GM18526 (cell line): ENCODE measurements around the gene LETM1.

Source experiments
- POLR2A ChIP-seq: IDR thresholded peaks from 3 replicates; pipeline ENCODE4 v1.6.1; 2011; ENCODE audit not compliant: insufficient read length; ENCODE audit errors: extremely low read depth

Gene LETM1

DNA sequence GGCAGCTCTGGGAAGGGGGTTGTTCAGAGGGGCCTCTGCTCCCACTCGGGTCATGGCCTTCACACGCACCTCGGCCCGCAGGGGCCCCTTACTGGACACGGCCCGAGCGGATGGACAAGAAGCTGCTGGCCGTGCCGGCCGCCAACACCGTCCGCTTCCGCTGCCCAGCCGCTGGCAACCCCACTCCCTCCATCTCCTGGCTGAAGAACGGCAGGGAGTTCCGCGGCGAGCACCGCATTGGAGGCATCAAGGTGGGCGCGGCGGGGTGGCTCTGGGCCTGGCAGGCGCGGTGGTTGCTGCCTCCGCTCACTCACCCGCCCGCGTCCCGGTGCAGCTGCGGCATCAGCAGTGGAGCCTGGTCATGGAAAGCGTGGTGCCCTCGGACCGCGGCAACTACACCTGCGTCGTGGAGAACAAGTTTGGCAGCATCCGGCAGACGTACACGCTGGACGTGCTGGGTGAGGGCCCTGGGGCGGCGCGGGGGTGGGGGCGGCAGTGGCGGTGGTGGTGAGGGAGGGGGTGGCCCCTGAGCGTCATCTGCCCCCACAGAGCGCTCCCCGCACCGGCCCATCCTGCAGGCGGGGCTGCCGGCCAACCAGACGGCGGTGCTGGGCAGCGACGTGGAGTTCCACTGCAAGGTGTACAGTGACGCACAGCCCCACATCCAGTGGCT is 54.5 kb downstream of the LETM1 start:
- TF ChIP-seq POLR2A, result no peak

DNA sequence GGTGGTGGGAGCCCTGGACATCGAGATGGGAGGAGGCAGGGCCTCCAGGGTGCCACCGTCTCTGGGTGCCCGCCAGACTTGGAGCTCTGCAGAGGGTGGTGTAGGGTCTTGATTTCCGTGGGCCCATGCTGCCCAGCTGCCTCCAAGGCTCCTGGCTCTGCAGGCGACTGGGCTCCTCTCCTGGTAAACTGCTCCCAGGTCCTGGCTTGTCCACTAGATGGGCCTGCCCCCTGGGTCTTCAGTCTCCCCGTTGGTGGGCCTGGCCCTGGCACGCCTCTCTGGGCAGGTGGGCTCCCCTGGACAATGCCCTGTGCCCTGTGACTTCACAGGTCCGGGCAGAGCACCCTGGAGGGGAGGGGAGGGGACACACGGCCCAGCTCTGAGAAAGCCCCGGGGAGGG is 55.2 kb downstream of the LETM1 start:
- no peak for TF ChIP-seq POLR2A

DNA sequence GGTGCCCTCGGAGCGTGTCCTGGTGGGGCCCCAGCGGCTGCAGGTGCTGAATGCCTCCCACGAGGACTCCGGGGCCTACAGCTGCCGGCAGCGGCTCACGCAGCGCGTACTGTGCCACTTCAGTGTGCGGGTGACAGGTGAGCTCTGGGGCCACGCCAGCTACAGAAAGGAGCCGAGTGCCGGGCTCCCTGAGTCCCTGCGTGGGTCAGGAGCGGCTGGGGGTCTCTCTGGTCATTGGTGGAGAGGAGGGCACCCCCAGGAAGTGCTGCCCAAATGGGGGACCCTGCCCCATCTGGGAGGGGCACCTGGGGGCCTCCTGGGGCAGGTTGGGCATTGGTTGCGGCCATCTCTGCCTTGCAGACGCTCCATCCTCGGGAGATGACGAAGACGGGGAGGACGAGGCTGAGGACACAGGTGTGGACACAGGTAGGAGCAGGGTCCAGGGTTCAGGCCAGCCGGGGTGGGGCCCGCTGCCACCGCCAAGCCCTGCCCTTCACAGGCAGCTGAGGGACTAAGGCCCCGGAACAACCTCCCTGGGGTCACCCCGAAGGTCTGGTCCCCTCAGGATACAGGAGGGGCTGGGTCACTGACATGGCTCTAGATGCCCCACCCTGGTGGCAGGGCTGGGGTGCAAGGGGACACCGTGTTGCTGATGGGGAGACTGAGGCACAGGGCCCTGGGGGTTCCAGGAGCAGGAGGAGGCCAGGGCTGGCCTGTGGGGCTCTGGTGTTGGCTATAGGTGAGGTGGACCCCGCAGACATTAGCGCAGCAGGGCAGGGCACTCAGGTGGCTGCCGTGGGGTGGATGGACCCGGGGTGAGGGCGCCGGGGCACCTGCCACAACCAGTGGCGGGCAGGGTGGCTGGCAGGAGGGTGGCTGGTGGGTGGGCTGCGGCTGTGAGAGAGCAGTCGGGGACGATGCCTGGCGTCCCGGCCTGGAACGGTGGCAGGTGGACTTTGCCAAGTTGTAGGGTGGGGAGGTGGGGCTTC is 56.3 kb downstream of the LETM1 start:
- no peak for TF ChIP-seq POLR2A

DNA sequence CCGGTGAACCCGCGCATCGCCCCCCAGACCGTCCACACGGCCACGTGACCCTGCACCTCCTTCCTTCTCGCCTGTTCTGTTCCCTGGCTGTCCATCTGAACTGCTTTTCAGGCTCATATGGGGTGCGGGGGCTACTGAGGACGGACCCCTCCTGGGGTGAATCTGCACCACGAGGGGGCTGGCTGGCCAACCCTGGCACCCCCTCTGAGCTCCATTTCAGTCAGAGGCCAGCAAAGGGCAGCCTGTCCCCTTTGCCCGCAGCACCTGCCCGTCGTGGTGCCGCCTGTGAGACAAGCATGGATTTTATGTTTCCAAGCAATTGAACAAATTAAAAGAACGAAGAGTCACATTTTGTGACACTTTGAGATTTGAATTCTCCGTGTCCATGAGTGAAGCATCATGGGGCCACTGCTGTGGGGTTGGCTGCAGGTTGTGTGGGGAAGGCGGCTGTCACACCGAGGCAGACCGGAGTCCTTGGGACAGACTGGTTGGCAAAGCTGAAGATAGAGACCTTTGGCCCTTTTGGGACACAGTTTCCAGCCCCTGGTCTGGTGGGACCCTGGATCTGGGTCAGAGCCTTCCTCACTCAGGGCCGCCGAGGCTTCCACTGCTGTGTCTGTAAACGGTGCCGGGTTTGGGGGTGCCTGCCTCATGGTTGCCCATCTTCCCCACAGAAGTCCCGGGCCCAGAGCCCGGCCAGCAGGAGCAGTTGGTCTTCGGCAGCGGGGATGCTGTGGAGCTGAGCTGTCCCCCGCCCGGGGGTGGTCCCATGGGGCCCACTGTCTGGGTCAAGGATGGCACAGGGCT is 57.2 kb downstream of the LETM1 start:
- TF ChIP-seq POLR2A, result no peak

DNA sequence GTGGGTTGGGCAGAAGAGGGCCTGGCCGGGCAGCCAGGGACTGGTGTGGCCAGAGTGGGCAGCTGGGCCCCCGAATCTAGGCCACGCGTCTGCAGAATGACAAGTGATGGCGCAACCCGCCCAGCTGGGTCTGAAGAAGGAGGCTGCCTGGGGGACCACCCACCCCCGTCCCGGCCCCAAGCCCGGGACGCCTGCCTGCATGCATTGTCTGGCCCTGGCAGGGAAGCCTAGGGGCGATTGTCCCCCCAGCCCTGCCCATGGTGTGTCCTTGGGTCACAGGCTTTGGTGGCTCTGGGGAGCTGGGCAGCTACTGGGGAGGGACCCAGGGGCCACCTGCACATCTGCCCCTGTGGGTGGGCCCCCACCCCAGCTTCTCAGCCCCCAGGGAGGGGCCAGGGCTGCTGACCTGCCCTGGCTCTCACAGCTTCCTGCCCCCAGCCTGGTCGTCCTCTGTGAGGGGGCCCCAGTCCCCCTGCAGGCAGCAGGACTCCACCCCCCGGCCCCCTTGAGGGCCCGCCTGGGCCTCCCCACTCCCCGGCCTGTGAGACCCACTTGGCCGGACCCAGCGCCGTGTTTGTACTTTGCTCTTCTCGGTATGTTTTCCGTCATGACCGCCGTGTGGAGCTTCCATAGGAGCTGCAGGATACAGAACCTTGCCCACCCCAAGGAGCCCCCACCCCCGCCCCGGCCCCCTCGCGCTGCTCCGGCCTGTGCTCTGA is 57.9 kb downstream of the LETM1 start:
- no peak for TF ChIP-seq POLR2A

DNA sequence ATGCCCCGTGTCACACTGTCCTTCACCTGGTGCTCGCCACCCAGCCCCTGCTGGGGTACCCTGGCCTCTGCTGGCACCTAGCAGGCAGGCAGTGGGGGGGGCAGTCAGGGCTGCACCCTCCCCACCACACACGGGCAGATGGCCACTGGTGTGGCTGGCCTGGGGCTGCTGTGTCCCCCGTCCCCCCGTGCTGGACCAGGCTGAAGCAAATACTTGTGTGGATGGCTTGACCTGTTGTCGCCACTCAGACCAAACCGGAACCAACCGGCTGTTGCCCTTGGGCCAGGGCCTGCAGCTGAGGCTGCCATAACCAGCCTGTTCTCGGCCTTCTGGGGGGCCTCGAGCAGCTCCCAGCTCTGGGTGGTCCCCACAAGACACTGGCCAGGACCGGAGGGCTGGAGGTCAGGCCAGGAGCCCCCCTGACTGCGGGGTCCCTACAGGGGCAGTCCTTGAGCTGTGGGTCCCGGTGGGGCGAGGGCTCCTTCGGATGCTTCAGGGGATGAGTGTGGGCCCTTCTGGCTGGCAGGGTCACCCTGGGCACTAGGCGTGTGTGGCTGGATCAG is 58.6 kb downstream of the LETM1 start:
- no peak for TF ChIP-seq POLR2A

DNA sequence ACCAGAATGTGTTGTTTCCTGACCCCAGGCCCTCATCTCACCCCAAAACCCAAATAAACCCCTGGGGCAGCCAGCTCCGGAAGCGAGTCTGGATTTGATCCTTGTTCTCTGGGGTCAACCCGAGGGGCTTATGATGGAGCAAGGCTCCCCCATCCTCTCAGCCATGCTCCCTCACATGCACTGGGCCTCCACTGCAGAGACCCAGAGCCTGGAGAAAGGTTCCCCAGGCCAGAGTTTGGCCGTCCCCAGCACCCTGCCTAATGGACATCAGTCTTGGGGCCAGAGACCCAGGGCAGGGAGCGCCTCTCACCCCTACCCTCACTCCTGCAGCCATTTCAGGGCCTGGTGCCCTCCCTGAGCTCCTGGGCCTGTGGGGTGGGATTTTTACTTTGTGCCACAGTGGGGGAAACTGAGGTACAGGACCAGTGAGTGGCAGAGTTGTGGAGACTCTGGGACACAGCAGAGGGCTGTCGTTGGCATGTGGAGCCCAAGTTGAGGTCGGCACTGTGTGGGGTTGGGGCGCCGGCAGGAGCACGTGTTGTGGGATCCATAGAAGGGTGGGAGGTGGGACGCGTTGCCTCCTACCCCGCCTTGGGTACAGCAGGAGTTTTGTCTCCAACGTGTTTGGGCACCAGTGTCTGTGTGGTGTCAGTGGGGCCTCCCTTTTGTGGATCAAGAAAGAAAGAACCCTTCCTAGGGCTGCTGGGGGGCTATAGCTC is 59.3 kb downstream of the LETM1 start:
- TF ChIP-seq POLR2A, result no peak

DNA sequence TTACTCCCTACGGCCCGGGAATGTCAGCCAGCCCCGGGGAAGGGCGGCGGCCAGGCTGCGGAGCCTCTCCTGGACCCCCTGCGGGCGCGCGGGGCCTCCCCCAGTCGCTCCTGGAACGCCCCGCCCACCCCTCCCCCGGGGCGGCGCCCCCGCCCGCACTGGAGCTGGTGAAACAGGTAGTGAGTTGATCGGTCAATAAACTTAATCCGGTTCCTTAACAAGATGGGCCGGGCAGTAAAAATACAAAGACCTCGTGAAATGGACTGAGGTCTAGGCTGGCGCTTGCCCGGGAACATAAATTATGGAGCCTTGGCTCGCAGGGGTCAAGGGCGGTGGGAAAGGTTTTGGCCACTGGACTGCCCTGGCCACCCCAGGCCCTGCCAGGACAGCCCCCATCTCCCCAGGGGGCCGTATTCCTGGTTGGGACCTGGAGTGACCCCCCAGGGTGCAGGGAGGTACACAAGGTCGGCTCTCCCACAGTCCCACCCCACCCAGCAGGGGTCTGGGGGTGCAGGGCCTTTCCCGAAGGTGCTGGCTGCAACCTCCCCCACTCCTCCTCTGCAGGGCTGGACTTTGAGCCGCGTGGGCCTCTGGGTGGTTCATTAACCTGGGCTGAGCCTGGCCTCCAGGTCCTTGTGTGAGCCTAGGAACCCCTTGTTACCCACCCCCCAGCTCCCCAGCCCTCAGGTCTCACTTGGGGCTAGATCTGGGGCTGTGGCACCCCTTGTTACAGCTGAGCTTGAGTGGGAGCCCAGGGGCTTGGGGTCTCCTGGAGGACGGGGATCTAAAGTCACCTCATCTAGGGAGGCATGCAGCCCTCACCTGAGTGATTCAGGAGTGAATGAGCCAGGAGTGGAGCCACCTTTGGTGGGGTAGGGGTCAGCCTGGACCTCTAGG is 60.4 kb downstream of the LETM1 start:
- TF ChIP-seq POLR2A, result no peak

DNA sequence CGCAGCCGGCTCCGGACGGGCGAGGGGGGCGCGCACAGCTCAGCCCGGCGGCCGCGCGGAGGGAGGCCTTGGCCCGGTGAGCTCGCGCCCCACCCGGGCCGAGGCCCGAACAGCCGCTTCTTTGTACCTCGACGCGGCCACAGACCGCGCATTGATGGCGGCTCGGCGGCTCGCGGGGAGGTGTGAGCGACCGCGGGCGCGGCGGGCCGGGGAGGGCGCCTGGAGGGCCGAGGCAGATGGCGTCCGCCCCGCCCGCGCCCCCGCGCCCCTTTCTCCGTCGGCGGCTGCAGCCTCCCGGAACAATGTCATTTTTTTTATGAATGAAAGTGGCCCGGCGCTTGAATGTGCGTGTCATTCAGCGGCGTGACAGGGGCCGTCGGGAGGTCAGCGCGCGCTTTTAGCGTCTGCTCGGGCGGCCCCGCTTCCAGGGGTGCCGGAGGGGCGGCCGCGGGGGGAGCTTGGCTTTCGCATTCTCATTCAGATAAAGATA is 61.1 kb downstream of the LETM1 start:
- no peak for TF ChIP-seq POLR2A

DNA sequence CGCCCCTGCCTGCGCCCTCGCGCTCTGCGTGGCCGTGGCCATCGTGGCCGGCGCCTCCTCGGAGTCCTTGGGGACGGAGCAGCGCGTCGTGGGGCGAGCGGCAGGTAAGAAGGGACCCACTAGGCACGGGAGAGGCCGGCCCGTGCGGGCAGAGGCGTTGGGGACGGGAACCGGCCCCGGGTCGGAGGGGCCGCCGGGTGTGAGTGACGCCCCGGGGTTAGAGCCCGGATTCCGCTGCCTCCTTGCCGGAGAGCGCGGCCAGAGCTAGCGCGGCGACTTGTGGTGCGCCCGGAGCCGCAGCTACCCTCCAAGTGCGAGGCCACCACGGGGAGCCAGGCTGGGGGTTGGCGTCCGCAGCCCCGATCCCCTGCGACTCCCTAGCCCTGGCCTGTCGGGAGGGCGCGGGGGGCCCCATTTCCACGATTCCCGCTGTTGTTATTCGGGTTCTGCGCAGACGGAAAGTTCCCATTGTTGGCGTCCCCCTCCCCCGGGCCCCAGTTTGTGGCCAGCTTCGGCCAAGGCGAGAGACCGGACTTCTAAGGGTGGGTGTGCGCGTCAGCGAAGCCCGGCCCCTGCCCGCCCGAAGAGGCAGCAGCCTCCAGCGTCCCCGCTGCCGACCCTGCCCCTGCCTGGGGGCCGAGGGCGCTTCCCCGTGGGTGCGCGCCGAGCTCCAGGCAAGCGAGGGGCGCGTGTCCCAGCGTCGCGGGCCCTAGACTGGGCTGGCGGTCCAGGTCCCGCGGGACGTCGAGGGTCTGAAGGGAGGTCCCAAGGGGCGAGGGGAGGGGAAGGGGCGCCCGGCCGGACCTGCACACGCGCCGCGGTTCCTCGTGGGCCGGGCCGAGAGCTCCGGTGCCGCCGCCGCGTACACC is 61.8 kb downstream of the LETM1 start:
- TF ChIP-seq POLR2A, result no peak

DNA sequence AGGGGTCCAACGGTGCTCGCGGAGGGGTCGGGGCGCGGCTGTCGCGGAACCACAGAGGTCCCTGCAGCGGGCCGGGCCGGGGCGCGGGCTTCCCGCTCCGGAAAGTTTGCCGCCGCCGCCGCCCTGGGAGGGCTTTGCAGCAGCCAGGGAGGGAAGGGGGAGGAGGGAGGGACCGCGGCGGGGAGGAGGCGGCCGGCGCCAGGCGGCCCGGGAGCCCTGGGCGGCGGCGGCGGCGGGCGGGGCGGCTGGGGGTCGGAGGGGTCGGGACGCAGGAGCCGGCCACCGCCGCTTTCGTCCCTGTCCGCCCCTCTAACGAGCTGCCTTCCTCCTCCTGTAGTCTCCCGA is 62.5 kb downstream of the LETM1 start:
- TF ChIP-seq POLR2A, result no peak

DNA sequence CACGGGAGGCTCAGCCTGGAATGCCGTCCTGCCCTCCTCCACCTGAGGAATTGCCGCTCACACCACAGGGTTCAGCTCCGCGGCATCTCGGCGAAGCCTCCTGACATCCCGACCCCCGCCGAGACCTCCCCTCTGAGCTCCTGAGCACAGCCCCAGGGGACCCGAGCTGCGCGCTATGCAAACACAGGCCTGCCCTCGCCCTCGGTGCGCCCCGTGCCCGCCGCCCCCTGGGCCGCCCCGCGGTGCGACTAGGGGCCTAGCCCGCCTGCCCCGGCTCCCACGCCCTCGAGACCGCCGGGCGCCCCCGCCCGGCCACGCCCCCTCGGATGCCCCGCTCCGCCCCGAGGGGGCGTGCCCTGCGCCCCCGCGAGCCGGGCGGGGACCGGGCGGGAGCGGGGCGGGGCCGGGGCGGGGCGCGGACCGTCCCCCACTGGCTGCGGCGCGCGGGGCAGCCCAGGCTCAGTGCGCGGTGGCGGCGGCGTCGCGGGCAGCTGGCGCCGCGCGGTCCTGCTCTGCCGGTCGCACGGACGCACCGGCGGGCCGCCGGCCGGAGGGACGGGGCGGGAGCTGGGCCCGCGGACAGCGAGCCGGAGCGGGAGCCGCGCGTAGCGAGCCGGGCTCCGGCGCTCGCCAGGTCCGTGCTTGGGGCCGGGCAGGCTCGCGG is 63.0 kb downstream of the LETM1 start, which contains the start of gene FGFR3:
Gene FGFR3 (plus strand): TSS at position 462 of the 664 bp plus-strand sequence. CDS start 642 bp downstream, outside the sequence.
- no peak for TF ChIP-seq POLR2A
